KBM-7 (cell line): ENCODE results near the gene GRM1.

ENCODE experiments used
- DNase-seq: peaks from one replicate; pipeline ENCODE4 v3.0.0-alpha.2; 2015
- in situ Hi-C: fragments of 300-500 bp; cut with MboI; formaldehyde crosslinking; loops from 2 replicates; pipeline ENCODE4 v1.14.3; 2020; ENCODE audit warnings: low sequenced_read_pairs, low pct_unique_long_range_greater_than_20kb, mixed read lengths

The GRM1 gene

DNA sequence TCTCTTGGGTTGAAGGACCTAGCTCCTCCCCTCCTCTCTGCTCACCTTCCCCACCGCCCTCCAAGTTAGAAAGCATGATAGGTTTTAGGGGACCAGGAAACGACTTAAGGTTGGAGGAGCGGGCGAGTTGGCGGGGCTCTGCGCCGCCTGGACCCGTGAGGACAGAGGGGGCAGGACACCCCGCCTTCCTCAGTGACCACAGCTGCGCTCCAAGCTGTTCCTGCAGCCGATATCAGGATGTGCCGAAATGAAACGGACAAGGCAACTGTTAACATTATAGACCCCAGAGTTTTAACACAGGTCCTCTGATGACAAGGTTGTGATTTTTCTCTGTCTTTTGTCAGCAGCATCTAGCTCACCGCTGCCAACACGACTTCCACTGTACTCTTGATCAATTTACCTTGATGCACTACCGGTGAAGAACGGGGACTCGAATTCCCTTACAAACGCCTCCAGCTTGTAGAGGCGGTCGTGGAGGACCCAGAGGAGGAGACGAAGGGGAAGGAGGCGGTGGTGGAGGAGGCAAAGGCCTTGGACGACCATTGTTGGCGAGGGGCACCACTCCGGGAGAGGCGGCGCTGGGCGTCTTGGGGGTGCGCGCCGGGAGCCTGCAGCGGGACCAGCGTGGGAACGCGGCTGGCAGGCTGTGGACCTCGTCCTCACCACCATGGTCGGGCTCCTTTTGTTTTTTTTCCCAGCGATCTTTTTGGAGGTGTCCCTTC, at the start of gene GRM1:
Gene GRM1, plus strand, starts transcription at position 212 of the 722 bp plus-strand sequence. Its CDS starts 456 bp downstream, at position 668.
- no peak for DNase-seq
- in situ Hi-C loops = no loop called here

DNA sequence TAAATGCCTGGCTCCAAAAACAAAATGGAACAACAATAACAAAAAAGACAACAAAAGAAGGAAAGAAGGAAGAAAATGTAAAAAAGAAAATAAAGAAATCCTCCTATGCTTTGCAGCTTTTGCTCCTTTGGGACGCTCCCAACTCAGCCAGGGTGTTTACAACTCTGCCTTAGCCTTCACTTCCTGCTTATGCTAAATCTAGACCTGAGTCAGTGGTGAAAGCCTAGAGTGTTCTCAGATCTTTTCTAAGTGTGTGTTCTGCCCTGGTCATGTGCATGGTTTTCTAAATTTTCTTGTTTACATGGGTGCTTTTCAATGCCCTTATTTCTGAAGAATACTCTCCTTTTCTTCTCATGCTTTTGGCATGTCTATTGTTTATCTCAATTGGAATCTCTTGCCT, 19.5 kb upstream of the GRM1 start:
- DNase-seq = no peak
- in situ Hi-C loops = no loop called here

DNA sequence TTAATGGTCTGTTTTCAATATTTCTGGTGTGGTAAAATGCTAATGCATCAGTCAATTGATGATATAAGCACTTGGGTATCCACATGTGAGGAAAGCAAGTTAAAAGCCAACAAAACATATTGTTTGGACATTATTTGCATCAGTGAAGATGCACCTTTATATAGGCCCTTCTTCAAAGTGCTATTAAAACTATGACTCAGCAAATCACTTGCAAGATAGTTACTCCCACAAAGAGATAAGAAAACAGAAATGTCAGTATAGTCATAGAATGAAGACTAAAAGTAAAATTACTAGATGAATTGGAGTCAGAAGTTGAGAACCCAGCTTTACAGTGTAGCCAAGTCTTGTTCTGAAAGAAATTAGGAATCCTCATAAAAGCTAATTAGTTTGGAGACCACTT, 14.6 kb upstream of the GRM1 start:
- in situ Hi-C loops = no loop called here
- DNase-seq = no peak

DNA sequence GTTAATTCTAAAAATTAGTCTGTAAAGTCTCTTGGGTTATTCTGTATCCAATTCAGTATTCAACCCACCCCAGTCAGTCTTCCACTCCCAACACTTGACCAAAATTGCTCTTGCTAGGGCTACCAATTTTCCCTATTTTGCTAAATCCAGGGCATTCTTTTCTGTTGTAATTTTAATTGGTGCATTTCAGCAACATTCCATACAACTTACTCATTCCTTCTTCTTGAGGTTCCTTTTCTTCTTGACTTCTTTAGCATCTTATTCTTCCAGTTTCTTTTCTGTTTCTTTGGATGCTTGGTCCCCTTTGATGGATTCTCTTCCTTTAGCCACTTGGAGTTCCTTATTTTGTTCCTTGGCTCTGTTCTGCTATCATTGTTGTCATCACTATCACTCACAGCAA, 11.2 kb upstream of the GRM1 start:
- in situ Hi-C loops = no loop called here
- no peak for DNase-seq

DNA sequence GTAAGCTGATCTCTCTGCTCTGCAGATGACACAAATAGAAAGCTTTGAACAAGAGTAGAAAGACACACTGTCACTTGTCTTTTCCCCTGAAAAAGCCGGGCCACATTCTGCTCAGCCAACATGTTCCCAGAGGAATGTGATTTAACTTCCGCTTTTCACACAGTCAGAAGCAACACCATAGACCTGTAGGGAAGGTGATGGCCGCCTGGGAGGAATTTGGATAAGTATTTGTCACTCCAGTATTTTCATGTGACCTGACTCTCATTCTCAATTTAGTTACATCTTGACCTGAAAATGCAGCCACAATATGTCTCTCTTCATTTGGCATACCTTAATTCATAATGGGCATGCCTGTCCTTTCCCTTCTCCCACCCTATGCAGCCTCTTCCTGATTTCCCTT, 2.0 kb upstream of the GRM1 start:
- DNase-seq = no peak
- in situ Hi-C loops = no loop called here

DNA sequence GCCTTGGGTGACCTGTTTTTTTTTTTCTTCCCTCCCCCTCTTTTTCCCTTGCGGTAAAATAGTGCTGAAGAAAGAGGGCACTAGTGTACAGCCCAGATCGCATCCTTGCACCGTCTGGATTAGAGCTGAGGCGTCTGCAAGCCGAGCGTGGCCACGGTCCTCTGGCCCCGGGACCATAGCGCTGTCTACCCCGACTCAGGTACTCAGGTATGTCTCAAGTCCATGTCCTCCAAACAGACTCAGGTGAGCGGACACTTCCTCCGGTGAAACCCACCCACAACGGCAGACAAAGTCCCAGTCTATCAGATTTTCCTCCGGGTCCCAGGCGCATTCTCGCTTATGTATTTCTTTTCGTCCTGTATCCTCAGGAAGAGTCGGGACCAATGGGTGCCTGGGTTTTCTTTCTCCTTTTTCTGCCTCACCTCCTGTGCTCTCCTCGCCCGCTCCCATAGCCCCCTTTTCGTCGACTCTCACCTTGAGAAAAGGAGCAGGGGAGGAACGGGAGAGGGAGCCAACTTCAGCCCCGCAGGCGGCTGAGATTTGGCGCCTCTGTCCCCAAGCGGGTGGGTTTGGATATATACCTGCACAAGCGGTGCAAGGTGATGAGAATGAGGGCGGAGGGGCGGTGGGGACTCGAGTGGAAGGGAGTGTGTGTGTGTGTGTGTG, 1.1 kb upstream of the GRM1 start:
- in situ Hi-C loops = no loop called here
- DNase-seq = no peak

DNA sequence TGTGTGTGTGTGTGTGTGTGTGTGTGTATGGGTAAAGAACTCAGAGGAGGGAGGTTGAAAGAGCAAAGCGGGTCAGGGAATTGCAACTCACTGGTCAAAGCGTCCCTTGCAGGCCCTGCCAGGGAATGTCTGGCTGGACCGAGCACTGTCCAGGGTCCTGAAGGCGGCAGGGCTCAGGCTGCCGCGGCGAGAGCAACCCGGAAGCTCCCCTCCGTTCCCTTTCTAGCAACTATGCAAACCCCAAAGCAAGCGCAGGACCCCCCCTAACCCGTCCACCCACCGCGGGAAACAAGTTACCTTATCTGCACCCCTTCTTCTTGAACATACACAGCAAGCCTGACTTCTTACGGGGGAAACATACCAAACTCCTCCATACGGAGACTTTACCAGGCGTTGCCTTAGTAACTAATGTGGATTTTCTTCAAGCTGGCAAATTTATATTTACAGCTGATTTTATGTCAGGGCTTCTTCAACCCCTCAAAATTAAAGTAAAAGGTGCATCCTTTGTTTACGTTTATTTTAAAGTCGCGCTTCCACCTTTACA, 538 bp upstream of the GRM1 start:
- DNase-seq = peak; percentile 33
- in situ Hi-C loops = no loop called here

DNA sequence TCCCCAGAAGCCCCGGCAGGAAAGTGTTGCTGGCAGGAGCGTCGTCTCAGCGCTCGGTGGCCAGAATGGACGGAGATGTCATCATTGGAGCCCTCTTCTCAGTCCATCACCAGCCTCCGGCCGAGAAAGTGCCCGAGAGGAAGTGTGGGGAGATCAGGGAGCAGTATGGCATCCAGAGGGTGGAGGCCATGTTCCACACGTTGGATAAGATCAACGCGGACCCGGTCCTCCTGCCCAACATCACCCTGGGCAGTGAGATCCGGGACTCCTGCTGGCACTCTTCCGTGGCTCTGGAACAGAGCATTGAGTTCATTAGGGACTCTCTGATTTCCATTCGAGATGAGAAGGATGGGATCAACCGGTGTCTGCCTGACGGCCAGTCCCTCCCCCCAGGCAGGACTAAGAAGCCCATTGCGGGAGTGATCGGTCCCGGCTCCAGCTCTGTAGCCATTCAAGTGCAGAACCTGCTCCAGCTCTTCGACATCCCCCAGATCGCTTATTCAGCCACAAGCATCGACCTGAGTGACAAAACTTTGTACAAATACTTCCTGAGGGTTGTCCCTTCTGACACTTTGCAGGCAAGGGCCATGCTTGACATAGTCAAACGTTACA, 817 bp downstream of the GRM1 start:
- DNase-seq = no peak
- in situ Hi-C loops = no loop called here

DNA sequence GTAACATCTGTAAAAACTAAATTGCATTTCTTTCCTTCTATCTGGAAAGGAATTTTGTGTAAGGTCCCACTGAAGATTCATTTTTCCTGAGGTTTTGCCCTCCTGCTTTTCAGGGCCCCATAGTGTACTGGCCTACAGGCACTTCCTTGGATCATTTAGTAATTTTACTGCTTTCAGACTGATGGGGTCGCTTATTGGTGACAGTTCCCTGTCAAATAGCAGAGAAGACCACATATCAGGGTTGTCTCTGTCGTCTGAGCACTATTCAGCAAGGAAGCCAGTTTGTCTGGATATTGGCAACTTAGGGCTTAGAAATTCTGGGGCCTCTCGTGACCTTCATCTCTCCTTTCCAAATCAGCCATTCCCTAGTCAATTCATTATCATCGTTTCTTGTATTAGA, 3.5 kb downstream of the GRM1 start:
- in situ Hi-C loops = no loop called here
- no peak for DNase-seq

DNA sequence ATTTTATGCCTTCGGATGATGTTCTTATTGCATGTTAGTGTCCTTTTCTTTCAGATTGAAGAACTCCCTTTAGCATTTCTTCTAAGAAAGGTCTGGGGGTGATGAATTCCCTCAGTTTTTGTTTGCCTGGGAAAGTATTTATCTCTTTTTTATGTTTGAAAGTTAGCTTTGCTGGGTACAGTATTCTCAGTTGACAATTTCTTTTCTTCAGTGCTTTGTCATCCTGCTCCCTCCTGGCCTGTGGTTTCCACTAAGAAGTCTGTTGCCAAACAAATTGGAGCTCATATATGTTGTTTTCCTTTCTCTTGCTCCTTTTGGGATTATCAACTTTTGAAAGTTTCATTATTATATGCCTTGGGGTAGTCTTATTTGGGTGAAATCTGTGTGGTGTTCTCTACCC, 11.5 kb downstream of the GRM1 start:
- in situ Hi-C loops = no loop called here
- DNase-seq = no peak

DNA sequence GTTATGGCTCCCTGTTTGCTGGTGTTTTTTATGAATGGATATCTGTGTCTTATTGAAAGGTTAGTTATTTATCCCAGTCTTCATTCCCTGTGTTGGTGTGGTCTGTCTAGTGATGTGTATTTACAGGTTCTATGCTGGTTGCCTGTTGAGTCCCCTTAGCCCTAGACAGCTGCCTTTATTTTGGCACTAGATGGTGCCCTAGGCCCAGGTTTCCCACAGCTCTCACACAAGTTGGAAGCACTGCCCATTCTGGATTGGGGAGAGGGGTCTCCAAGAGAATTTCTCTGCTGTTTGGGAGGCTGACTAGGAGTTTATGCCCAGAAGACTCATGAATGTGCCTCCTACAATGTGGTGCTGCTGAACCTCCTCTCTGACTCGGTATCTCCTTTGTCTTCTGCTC, 12.4 kb downstream of the GRM1 start:
- in situ Hi-C loops = no loop called here
- peak; percentile 25 for DNase-seq

DNA sequence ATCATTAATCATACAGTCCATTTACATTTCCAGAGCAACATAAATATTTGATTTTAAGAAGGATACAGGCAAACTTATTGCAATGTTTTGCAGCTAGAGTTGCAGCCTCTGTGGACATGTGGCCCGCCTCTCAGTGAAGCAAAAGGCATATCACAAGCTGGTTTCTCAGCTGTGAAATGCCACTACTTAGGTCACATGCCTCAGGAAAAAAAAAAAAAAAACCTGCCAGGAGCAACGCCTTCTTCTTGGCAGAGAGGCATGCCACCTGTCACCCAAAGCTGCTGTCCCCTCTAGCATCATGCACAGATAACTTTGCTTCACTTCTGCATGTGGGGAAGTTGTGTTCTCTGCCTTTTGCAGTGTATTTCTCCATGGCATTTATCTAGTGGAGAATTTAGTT, 18.5 kb downstream of the GRM1 start:
- in situ Hi-C loops = no loop called here
- DNase-seq = no peak

DNA sequence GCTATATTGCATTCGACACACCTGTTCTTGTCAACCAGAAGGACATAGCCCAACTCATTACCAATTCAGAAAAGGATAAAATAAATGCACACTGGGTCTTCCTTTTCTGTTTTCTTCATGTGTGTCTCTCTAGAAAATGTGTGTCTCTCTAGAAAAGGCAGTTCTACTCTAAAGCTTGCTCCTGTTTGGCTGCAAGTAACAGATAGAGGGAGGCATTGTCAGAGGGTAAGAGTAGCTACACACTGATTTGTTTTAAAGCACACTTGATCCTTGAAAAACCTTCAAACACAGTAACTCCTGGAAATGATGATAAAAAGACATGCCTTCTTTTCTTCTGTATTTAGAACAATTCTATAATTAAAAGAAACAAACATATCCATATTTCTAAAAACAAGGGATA, 21.3 kb downstream of the GRM1 start:
- DNase-seq = no peak
- in situ Hi-C loops = no loop called here

DNA sequence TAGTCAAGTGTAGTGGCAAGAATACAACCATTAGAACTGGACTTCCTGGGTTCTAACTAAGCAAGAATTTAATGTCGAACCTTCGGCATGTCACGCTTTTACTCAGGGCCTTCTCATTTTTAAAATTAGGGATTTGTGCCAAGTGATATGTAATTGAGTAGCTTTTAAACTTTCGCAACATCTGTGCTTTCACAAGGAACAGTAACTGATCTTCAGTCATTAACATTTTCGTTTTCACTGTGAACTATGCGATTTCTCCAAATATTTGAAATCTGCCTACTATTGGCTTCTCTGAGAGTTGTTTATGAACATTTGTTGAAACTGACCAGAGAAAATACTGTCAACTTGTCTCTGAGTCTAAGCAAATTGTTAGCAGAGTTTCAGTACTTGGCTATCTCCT, 27.6 kb downstream of the GRM1 start:
- DNase-seq = no peak
- in situ Hi-C loops = no loop called here

DNA sequence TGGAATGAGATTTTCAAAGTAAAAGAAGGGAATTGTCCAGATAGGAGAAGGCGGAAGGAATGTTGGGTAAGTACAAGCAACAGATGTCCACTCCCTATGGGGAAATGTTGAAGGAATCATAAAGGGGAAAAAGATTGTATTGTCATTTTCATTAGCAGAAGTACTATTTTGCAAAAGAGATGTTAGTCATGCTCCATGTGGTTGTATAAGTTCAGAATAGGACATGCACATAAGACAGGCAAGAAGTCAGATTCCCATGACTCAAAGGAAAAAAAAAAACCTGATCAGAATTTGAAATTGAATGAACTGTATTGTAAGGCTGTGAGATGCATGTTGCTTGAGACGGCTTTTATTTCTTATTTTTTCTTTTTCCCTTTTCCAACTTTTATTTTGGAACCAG, 36.8 kb downstream of the GRM1 start:
- in situ Hi-C loops = no loop called here
- no peak for DNase-seq

DNA sequence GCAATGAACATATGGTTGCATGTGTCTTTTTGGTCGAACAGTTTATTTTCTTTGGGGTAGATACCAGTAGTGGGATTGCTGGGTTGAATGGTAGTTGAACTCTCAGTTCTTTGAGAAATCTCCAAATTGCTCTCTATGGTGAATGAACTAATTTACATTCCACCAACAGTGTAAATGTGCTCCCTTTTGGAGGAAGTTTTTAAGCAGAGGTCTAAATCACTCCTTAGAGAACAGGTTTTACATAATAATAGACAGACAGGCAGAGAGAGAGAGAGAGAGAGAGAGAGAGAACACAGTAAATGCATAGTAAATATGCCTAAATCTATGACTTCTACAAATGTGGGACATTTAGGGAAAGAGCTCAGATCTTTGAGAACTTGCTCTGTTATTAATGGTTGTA, 37.6 kb downstream of the GRM1 start:
- DNase-seq = no peak
- in situ Hi-C loops = no loop called here

DNA sequence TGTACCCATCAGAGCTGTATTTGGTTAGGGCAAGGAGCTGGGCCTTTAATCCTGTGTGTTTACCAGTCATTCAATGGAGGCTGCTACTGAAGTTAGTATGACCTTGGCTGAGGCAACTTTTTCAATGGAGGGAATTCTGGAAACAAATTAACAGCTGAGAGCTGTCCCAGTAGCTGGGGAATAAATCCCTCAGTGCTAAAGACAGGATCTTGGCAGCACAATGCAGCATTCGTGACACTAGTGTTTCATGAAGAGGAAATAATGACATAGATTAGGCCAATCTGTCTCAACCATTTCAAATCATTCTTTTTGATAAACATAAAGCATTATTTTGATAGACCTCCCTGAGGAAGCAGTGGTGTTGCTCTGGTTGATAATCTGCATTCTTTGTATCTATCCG, 42.9 kb downstream of the GRM1 start:
- DNase-seq = no peak
- in situ Hi-C loops = no loop called here

DNA sequence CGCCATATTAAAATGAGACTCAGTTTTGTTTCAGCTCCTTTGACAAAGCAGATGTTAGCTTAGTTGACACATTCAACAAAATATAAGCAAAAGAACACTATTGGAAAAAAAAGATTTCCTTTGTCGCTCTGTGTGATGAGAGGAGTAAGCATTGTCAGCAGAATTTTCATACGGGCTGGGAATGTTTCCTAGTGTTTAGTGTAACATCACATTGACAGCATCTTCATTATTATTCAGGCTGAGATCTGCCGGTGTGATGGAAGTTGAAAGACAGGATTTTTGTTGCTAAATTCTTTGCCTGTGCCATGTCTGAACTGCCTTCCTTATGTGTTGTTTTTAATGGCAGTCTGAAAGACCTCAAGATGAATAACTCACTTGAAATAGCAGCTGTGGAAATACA, 49.1 kb downstream of the GRM1 start:
- no peak for DNase-seq
- in situ Hi-C loops = no loop called here

DNA sequence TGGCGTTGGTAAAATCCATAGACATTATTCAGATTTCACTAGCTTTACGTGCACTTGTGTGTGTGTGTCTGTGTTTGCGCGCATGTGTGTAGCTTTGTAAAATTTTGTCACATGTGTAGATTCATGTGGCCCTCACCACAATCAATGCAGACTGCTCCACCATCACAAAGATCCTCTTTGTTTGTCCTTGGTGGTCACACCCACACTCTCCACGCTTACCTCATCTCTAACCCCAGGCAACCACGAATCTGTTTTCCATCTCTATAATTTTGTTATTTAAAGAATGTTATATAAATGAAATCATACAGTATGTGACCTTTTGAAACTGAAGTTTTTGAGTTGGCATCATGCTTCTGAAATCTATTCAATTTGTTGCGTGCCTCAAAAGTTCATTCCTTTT, 58.5 kb downstream of the GRM1 start:
- in situ Hi-C loops = no loop called here
- no peak for DNase-seq

DNA sequence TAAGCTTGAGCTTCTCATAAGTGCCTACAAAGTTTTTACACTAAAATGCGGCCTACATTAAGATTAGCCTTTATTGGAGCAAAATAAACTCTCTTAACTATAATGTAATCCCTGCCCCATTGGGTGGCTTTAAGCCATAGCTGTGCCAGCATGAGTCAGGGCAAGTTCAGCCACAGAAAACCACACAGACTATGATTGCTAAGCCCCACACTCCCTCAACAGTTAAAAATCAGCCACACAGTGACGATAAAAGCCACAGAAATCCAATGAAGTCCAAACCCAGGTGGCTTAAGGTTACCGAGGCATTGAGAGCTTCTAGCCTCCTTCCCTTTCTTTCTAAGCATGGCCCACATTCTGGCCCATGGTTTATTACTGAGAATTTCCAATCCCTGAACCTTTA, 61.6 kb downstream of the GRM1 start:
- no peak for DNase-seq
- in situ Hi-C loops = no loop called here
